ENCODE measurements around the gene SGSH.

SGSH gene

DNA sequence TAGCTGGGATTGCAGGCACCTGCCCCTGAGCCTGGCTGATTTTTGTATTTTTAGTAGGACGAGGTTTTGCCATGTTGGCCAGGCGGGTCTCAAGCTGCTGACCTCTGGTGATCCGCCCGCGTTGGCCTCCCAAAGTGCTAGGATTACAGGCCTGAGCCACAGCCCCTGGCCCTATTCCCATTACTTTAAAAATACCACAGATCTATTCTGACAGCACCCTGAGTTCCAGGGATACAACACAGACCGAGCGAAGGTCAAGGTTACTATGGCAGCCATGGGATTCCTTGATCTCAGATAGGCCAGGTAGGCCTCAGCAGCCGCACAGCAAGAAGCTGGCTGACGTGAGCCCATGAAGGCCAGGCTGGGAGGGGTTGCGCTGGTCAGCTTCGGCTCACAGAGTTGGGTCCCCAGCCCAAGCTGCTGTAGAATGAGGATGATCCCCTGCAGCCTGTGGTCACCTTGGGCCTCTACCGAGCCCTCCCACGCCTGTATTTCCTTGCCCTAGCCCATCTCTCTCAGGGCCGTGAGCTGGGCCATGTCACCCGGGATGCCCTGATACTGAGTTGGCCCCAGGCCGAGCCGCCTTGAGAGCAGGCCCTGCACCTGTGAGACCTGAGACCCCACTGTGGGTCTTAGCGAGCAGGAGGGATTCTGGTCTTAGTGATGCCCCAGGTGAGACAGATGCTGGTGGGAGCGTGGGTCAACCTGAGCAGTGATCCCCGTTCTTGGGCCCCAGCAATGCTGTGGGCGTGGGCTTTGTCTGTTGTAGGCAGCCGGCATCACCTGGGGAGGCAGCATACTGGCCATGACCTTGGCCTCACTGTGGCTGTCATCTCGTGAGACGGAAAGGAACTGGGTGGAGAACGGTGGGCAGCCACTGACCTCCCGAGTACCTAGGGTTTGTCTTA is 23.6 kb upstream of the SGSH start:
- Histone ChIP-seq H3K9ac (ENCODE audit: low read depth, low read length, poor library complexity, severe bottlenecking) (no peak overlapping the region), H3K27me3 (ENCODE audit: insufficient read depth, low read length, poor library complexity, severe bottlenecking) (no peaks in the 10 kb centered on the region), H3F3A (ENCODE audit: low read depth) (no peaks in the 10 kb centered on the region), H3K4me1 (ENCODE audit: insufficient read depth, low read length, poor library complexity, severe bottlenecking) (no peaks in the 10 kb centered on the region), H2AFZ (ENCODE audit: low read length) (no peak overlapping the region), H3K36me3 (ENCODE audit: insufficient read depth, low read length) (no peaks in the 10 kb centered on the region), H3K4me3 (ENCODE audit: low read length, poor library complexity, severe bottlenecking) (no peak overlapping the region), H3K9me2 (replicated peaks; ENCODE audit: low read depth, low read length) (no peaks in the 10 kb centered on the region), H3K9me3 (ENCODE audit: insufficient read depth, low read depth, low read length) (no peaks in the 10 kb centered on the region), H4K20me1 (ENCODE audit: insufficient read depth, low read length, poor library complexity, severe bottlenecking) (no peaks in the 10 kb centered on the region), H3K4me2 (ENCODE audit: low read depth, low read length, poor library complexity, severe bottlenecking) (no peak overlapping the region), H3K79me2 (ENCODE audit: insufficient read depth, low read length) (no peaks in the 10 kb centered on the region)
- TF ChIP-seq CTCF (conservative IDR thresholded peaks at IDR 0.05; ENCODE audit: low read length): no peak
- TF ChIP-seq EZH2phosphoT487 (IDR thresholded peaks at IDR 0.05; ENCODE audit: borderline replicate concordance): no peak

DNA sequence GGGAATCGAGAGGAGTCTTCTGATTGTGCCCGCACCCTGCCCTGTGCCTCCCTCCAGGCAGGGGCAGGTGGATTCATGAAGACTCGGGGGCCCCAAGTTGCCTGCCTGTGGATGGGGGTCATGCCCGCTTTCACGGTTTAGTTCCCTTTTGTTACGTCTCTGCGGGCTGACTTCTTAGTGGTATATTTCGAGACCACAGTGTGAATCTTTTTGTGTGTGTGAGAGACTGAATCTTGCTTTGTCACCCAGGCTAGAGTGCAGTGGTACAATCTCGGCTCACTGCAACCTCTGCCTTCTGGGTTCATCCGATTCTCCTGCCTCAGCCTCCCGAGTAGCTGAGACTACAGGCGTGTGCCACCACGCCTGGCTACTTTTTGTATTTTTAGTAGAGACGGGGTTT is 22.4 kb upstream of the SGSH start:
- no peak overlapping the region for H3K4me3 ChIP-seq (ENCODE audit: low read length, poor library complexity, severe bottlenecking)
- no peak overlapping the region for H3K9ac ChIP-seq (ENCODE audit: low read depth, low read length, poor library complexity, severe bottlenecking)

DNA sequence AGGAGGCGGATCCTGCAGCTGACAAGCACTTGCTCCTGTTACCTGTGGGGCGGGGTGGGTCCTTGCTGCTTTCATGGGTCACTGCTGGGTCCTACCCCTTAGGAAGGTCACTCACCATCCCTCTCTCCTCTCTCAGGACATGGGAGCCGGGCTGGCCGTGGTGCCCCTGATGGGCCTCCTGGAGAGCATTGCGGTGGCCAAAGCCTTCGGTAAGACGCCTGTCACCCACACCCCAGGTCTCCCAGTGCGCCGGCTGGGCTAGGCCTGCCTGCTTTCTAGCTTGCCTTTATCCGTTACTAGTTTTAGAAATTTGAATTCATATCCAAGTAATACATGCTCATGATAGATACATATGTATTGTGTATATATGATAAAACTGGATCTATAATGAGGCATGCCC is 17.3 kb upstream of the SGSH start:
- Histone ChIP-seq H3K4me2 (ENCODE audit: low read depth, low read length, poor library complexity, severe bottlenecking) (no peak overlapping the region), H2AFZ (ENCODE audit: low read length) (no peak overlapping the region), H3K9me2 (replicated peaks; ENCODE audit: low read depth, low read length) (no peaks in the 10 kb centered on the region), H3K4me3 (ENCODE audit: low read length, poor library complexity, severe bottlenecking) (no peak overlapping the region), H3K36me3 (ENCODE audit: insufficient read depth, low read length) (no peaks in the 10 kb centered on the region), H3K9me3 (ENCODE audit: insufficient read depth, low read depth, low read length) (peaks cover 5% of the 10 kb centered on the region; the same call in 1 of the 2 replicates), H3K4me1 (ENCODE audit: insufficient read depth, low read length, poor library complexity, severe bottlenecking) (no peaks in the 10 kb centered on the region), H3K27me3 (ENCODE audit: insufficient read depth, low read length, poor library complexity, severe bottlenecking) (no peaks in the 10 kb centered on the region), H4K20me1 (ENCODE audit: insufficient read depth, low read length, poor library complexity, severe bottlenecking) (no peaks in the 10 kb centered on the region), H3F3A (ENCODE audit: low read depth) (no peaks in the 10 kb centered on the region), H3K9ac (ENCODE audit: low read depth, low read length, poor library complexity, severe bottlenecking) (no peak overlapping the region), H3K79me2 (ENCODE audit: insufficient read depth, low read length) (no peaks in the 10 kb centered on the region)
- no peak for TF ChIP-seq EZH2phosphoT487 (IDR thresholded peaks at IDR 0.05; ENCODE audit: borderline replicate concordance)
- no peak for TF ChIP-seq CTCF (conservative IDR thresholded peaks at IDR 0.05; ENCODE audit: low read length)

More for the DNA sequence above, 22.4 kb upstream of the SGSH start:
- no peaks in the 10 kb centered on the region for H4K20me1 ChIP-seq (ENCODE audit: insufficient read depth, low read length, poor library complexity, severe bottlenecking)
- H3K27me3 ChIP-seq (ENCODE audit: insufficient read depth, low read length, poor library complexity, severe bottlenecking): no peaks in the 10 kb centered on the region
- H2AFZ ChIP-seq (ENCODE audit: low read length): no peak overlapping the region
- no peak for TF ChIP-seq CTCF (conservative IDR thresholded peaks at IDR 0.05; ENCODE audit: low read length)
- TF ChIP-seq EZH2phosphoT487 (IDR thresholded peaks at IDR 0.05; ENCODE audit: borderline replicate concordance): no peak
- no peak overlapping the region for H3K4me2 ChIP-seq (ENCODE audit: low read depth, low read length, poor library complexity, severe bottlenecking)
- H3K36me3 ChIP-seq (ENCODE audit: insufficient read depth, low read length): no peaks in the 10 kb centered on the region
- H3K4me1 ChIP-seq (ENCODE audit: insufficient read depth, low read length, poor library complexity, severe bottlenecking): no peaks in the 10 kb centered on the region
- no peaks in the 10 kb centered on the region for H3K9me2 ChIP-seq (replicated peaks; ENCODE audit: low read depth, low read length)
- H3F3A ChIP-seq (ENCODE audit: low read depth): no peaks in the 10 kb centered on the region
- H3K79me2 ChIP-seq (ENCODE audit: insufficient read depth, low read length): no peaks in the 10 kb centered on the region
- H3K9me3 ChIP-seq (ENCODE audit: insufficient read depth, low read depth, low read length): no peaks in the 10 kb centered on the region
